Neural progenitor cell (in vitro differentiated cells): ENCODE measurements around the gene SLC6A13. TPM values are rescaled to one million over a fixed set of nuclear protein-coding genes. Genes with fewer than 3 reads are reported as not detected.
A peak's percentile ranks its signal among the peaks of the same experiment; 100 is the strongest.

Source experiments
- DNase-seq: peaks from one replicate; pipeline ENCODE4 v3.0.0-alpha.2; 2016; ENCODE audit warnings: low spot score
- H2AFZ ChIP-seq: fragments of 200-600 bp; sonication (generic); replicated peaks from 2 replicates; pipeline ENCODE4 v1.6.1; 2016; ENCODE audit warnings: antibody characterized with exemption
- H3F3A ChIP-seq: fragments of 200-600 bp; sonication (generic); 2 replicates; pipeline ENCODE4 v1.6.1; 2016; ENCODE audit warnings: antibody characterized with exemption, low read depth
- H3K27ac ChIP-seq: fragments of 200-600 bp; sonication (generic); 2 replicates; pipeline ENCODE4 v1.5.1; 2016; ENCODE audit warnings: mild to moderate bottlenecking
- H3K27me3 ChIP-seq: fragments of 200-600 bp; sonication (generic); 2 replicates; pipeline ENCODE4 v1.6.1; 2016; ENCODE audit warnings: mild to moderate bottlenecking, moderate library complexity
- H3K36me3 ChIP-seq: fragments of 200-600 bp; sonication (generic); 2 replicates; pipeline ENCODE4 v1.5.1; 2016
- H3K4me1 ChIP-seq: fragments of 200-600 bp; sonication (generic); 2 replicates; pipeline ENCODE4 v1.6.1; 2016; ENCODE audit warnings: mixed run types
- H3K4me2 ChIP-seq: fragments of 200-600 bp; sonication (generic); 2 replicates; pipeline ENCODE4 v1.6.1; 2016
- H3K4me3 ChIP-seq: fragments of 200-600 bp; sonication (generic); 2 replicates; pipeline ENCODE4 v1.5.1; 2016
- H3K79me2 ChIP-seq: fragments of 200-600 bp; sonication (generic); 2 replicates; pipeline ENCODE4 v1.6.1; 2016; ENCODE audit warnings: low read depth
- H3K9ac ChIP-seq: fragments of 200-600 bp; sonication (generic); 2 replicates; pipeline ENCODE4 v1.6.1; 2016
- H3K9me3 ChIP-seq: fragments of 200-600 bp; sonication (generic); 2 replicates; pipeline ENCODE4 v1.5.1; 2016; ENCODE audit warnings: low read depth
- H4K20me1 ChIP-seq: fragments of 200-600 bp; sonication (generic); 2 replicates; pipeline ENCODE4 v1.6.1; 2016; ENCODE audit warnings: low read depth
- H3K27ac Mint-ChIP-seq: 3 replicates; pipeline ENCODE4 v1.8.0; 2021; ENCODE audit warnings: mixed read lengths
- H3K27me3 Mint-ChIP-seq: 2 replicates; pipeline ENCODE4 v1.8.0; 2022; ENCODE audit warnings: low read depth, mild to moderate bottlenecking, inconsistent platforms, moderate library complexity, mixed read lengths; ENCODE audit not compliant: insufficient read depth
- H3K36me3 Mint-ChIP-seq: 3 replicates; pipeline ENCODE4 v1.8.0; 2021; ENCODE audit warnings: mixed read lengths
- H3K4me1 Mint-ChIP-seq: 3 replicates; pipeline ENCODE4 v1.8.0; 2021; ENCODE audit warnings: mixed read lengths
- H3K4me3 Mint-ChIP-seq: 3 replicates; pipeline ENCODE4 v1.8.0; 2021; ENCODE audit warnings: mild to moderate bottlenecking, moderate library complexity, mixed read lengths
- H3K9me3 Mint-ChIP-seq: 3 replicates; pipeline ENCODE4 v1.8.0; 2020; ENCODE audit warnings: mixed read lengths
- CTCF ChIP-seq: fragments of 200-600 bp; sonication (generic); IDR thresholded peaks from 2 replicates; pipeline ENCODE4 v1.5.1; 2017; ENCODE audit warnings: antibody characterized with exemption, mild to moderate bottlenecking
- EZH2 ChIP-seq: fragments of 200-600 bp; sonication (generic); IDR thresholded peaks from 2 replicates; pipeline ENCODE4 v1.6.1; 2017; ENCODE audit warnings: antibody characterized with exemption, mild to moderate bottlenecking, moderate library complexity
- EZH2phosphoT487 ChIP-seq: fragments of 200-600 bp; sonication (generic); IDR thresholded peaks from 2 replicates; pipeline ENCODE4 v1.6.1; 2017; ENCODE audit warnings: antibody characterized with exemption
- total RNA-seq: library from RNA; depleted of rRNA; stranded (reverse); fragments of >200 nt; gene quantifications from 2 replicates; pipeline ENCODE4 v1.2.3, GENCODE V29; 2015; ENCODE audit warnings: low replicate concordance

The SLC6A13 gene
- total RNA-seq, 1 donor from 2014 or later, result not detected

DNA sequence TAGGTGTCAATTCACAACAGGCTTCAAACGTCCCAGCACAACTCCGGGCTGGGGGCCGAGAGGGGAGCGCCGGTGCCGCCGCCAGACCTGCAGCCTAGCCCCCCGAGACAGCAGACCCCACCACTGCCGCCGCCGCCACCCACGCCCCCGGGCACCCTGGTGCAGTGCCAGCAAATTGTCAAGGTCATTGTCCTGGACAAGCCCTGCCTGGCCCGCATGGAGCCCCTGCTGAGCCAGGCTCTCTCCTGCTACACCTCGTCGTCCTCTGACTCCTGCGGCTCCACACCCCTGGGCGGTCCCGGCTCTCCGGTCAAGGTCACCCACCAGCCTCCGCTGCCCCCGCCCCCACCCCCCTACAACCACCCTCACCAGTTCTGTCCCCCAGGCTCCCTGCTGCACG, 88.0 kb downstream of the SLC6A13 start:
- no peak overlapping the region for H3K4me3 ChIP-seq
- Mint-ChIP-seq H3K4me1 (peaks cover 36% of the 10 kb centered on the region), H3K36me3 (no peaks in the 10 kb centered on the region), H3K27me3 (peaks cover 22% of the 10 kb centered on the region), H3K9me3 (no peaks in the 10 kb centered on the region), H3K4me3 (no peak overlapping the region), H3K27ac (no peak overlapping the region)
- no peaks in the 10 kb centered on the region for H4K20me1 ChIP-seq
- no peak overlapping the region for H3K4me2 ChIP-seq
- no peak for DNase-seq
- H3K36me3 ChIP-seq, result no peaks in the 10 kb centered on the region
- peaks cover 14% of the 10 kb centered on the region for H3F3A ChIP-seq
- H2AFZ ChIP-seq, result no peak overlapping the region
- H3K79me2 ChIP-seq, result no peaks in the 10 kb centered on the region
- H3K27me3 ChIP-seq, result no peaks in the 10 kb centered on the region
- peaks cover 33% of the 10 kb centered on the region for H3K4me1 ChIP-seq
- TF ChIP-seq EZH2 (no peak), EZH2phosphoT487 (no peak), CTCF (no peak)
- no peak overlapping the region for H3K27ac ChIP-seq
- no peaks in the 10 kb centered on the region for H3K9me3 ChIP-seq
- no peak overlapping the region for H3K9ac ChIP-seq

GRCh38 chr12:174124-174523, 88.5 kb downstream of the SLC6A13 start:
- Mint-ChIP-seq H3K36me3 (no peaks in the 10 kb centered on the region), H3K4me1 (peaks cover 41% of the 10 kb centered on the region), H3K9me3 (no peaks in the 10 kb centered on the region), H3K27ac (no peak overlapping the region), H3K4me3 (no peak overlapping the region), H3K27me3 (peaks cover 22% of the 10 kb centered on the region)
- Histone ChIP-seq H3K4me1 (peaks cover 38% of the 10 kb centered on the region), H3K27ac (no peak overlapping the region), H3K27me3 (no peaks in the 10 kb centered on the region), H3K4me2 (no peak overlapping the region), H3F3A (peaks cover 16% of the 10 kb centered on the region), H3K4me3 (no peak overlapping the region), H3K9me3 (no peaks in the 10 kb centered on the region), H2AFZ (no peak overlapping the region), H4K20me1 (no peaks in the 10 kb centered on the region), H3K36me3 (no peaks in the 10 kb centered on the region), H3K79me2 (no peaks in the 10 kb centered on the region), H3K9ac (no peak overlapping the region)
- no peak for DNase-seq
- no peak for TF ChIP-seq EZH2
- no peak for TF ChIP-seq CTCF

- Histone ChIP-seq H3F3A (peaks cover 16% of the 10 kb centered on the region), H3K27me3 (peaks cover 11% of the 10 kb centered on the region), H3K27ac (no peak overlapping the region), H3K4me2 (no peak overlapping the region), H4K20me1 (no peaks in the 10 kb centered on the region), H3K9me3 (no peaks in the 10 kb centered on the region), H3K4me1 (peaks cover 42% of the 10 kb centered on the region), H3K79me2 (no peaks in the 10 kb centered on the region), H2AFZ (no peak overlapping the region), H3K36me3 (no peaks in the 10 kb centered on the region), H3K4me3 (no peak overlapping the region), H3K9ac (no peak overlapping the region)
- TF ChIP-seq EZH2phosphoT487, result no peak
- no peak for TF ChIP-seq CTCF
- TF ChIP-seq EZH2, result no peak
- no peaks in the 10 kb centered on the region for H3K36me3 Mint-ChIP-seq
- peaks cover 21% of the 10 kb centered on the region for H3K27me3 Mint-ChIP-seq
- no peak overlapping the region for H3K4me3 Mint-ChIP-seq
- no peak for DNase-seq
- no peaks in the 10 kb centered on the region for H3K9me3 Mint-ChIP-seq
- peaks cover 53% of the 10 kb centered on the region for H3K4me1 Mint-ChIP-seq
- H3K27ac Mint-ChIP-seq, result peak overlapping the region; percentile 12
Measured at GRCh38 chr12:172732-173161, 89.9 kb downstream of the SLC6A13 start.
